ENCODE measurements around the gene NTRK2. TPM values are rescaled to one million over a fixed set of nuclear protein-coding genes. Genes with fewer than 3 reads are reported as not detected.

NTRK2 gene
- total RNA-seq, 1 experiment from 2014 or later = not detected

- no peak for TF ChIP-seq YY1 (IDR thresholded peaks at IDR 0.05; ENCODE audit: extremely low read depth, insufficient replicate concordance, low read depth, low read length)
- TF ChIP-seq ELF1 (IDR thresholded peaks at IDR 0.05; ENCODE audit: borderline replicate concordance, low read depth) = no peak
- no peak for TF ChIP-seq CEBPB (IDR thresholded peaks at IDR 0.05; ENCODE audit: low read depth)
- no peak for TF ChIP-seq ZNF274 (IDR thresholded peaks at IDR 0.05; ENCODE audit: low read depth, low read length)
- TF ChIP-seq ATF3 (IDR thresholded peaks at IDR 0.05) = no peak
- no peak for TF ChIP-seq POLR2A (IDR thresholded peaks at IDR 0.05; ENCODE audit: borderline replicate concordance, extremely low read depth, insufficient read depth, insufficient read length)
- TF ChIP-seq FOSL1 (IDR thresholded peaks at IDR 0.05; ENCODE audit: low read depth) = no peak
- no peak for TF ChIP-seq EGR1 (IDR thresholded peaks at IDR 0.05; ENCODE audit: low read depth)
- no peak for TF ChIP-seq EZH2 (IDR thresholded peaks at IDR 0.05)
Observed at GRCh38 chr9:84827216-84827765, 157.8 kb downstream of the NTRK2 start (continued).

- Histone ChIP-seq H3K4me2 (ENCODE audit: low read length) (no peak overlapping the region), H2AFZ (ENCODE audit: low read depth, low read length, poor library complexity, severe bottlenecking) (no peak overlapping the region), H3K9me2 (ENCODE audit: insufficient read depth) (no peaks in the 10 kb centered on the region), H3K27me3 (ENCODE audit: insufficient read depth, low read length) (peaks cover 15% of the 10 kb centered on the region; the same call in 1 of the 2 replicates), H4K20me1 (ENCODE audit: insufficient read depth) (no peaks in the 10 kb centered on the region), H3K4me1 (ENCODE audit: control insufficient read depth in 1 of 2, insufficient read depth in 2 of 2, low read length in 2 of 2) (no peaks in the 10 kb centered on the region), H3K79me2 (ENCODE audit: insufficient read depth, low read length) (no peaks in the 10 kb centered on the region), H3K9me3 (ENCODE audit: control insufficient read depth in 1 of 2, insufficient read depth in 1 of 2, low read depth in 1 of 2, low read length in 2 of 2) (no peaks in the 10 kb centered on the region), H3K4me3 (replicated peaks in 1 of 2; ENCODE audit: low read depth in 1 of 2, low read length in 2 of 2) (no peak overlapping the region), H3K9ac (ENCODE audit: low read length) (no peak overlapping the region), H3K36me3 (ENCODE audit: control insufficient read depth in 1 of 2, insufficient read depth in 2 of 2, low read length in 2 of 2) (no peaks in the 10 kb centered on the region), H3K27ac (ENCODE audit: low read depth, low read length) (no peak overlapping the region)
- ATAC-seq (no peak), DNase-seq (ENCODE audit: low read depth, low spot score) (no peak)
- TF ChIP-seq YY1 (IDR thresholded peaks at IDR 0.05; ENCODE audit: extremely low read depth, insufficient replicate concordance, low read depth, low read length) = no peak
- no peak for TF ChIP-seq MAX (IDR thresholded peaks at IDR 0.05)
- TF ChIP-seq REST (IDR thresholded peaks at IDR 0.05; ENCODE audit: low read depth) = no peak
- TF ChIP-seq ATF3 (IDR thresholded peaks at IDR 0.05) = no peak
- RAD21 ChIA-PET (ENCODE audit: low non-redundant PET in 1 of 2, low total read pairs in 2 of 2, uncharacterized antibody in 2 of 2, unreplicated experiment in 2 of 2) = no interaction called here
- no TSS peak for BruUV-seq (replicated peaks)
- CTCF ChIA-PET = no interaction called here
- POLR2A ChIA-PET = no interaction called here
- intact Hi-C loops (cut with micrococcal nuclease) = no loop called here
Observed at GRCh38 chr9:84828046-84828445, 158.5 kb downstream of the NTRK2 start.

Measured in HCT116 (cell line).